Activated CD4-positive, alpha-beta T cell treated with anti-CD3 and anti-CD28 coated beads, Interleukin-2, amount 10 ng/mL, durations not matched to agents 24 days and 14 days (primary cell): ENCODE data around the gene SLC35A4. TPM values are rescaled to one million over a fixed set of nuclear protein-coding genes. Genes with fewer than 3 reads are reported as not detected.
A peak's percentile ranks its signal among the peaks of the same experiment; 100 is the strongest.

ENCODE experiments used
- DNase-seq: peaks from one replicate; pipeline ENCODE4 v3.0.0; 2022
- H3K27ac Mint-ChIP-seq: one replicate; pipeline ENCODE4 v1.8.0; 2022; ENCODE audit warnings: mild to moderate bottlenecking, mixed read lengths
- H3K27me3 Mint-ChIP-seq: one replicate; pipeline ENCODE4 v1.8.0; 2022; ENCODE audit warnings: mixed read lengths
- H3K36me3 Mint-ChIP-seq: one replicate; pipeline ENCODE4 v1.8.0; 2022; ENCODE audit warnings: low read depth, mild to moderate bottlenecking, mixed read lengths
- H3K4me1 Mint-ChIP-seq: one replicate; pipeline ENCODE4 v1.8.0; 2021; ENCODE audit warnings: mixed read lengths
- H3K4me3 Mint-ChIP-seq: one replicate; pipeline ENCODE4 v1.8.0; 2022; ENCODE audit warnings: mild to moderate bottlenecking, moderate library complexity, mixed read lengths
- H3K9me3 Mint-ChIP-seq: one replicate; pipeline ENCODE4 v1.8.0; 2021; ENCODE audit warnings: mixed read lengths
- intact Hi-C: fragments of 100-400 bp; cut with micrococcal nuclease; formaldehyde crosslinking; loops from one replicate; pipeline ENCODE4 v1.15.1; 2023
- total RNA-seq: library from RNA; stranded (reverse); gene quantifications from 2 replicates; pipeline ENCODE4 v1.2.3, GENCODE V29; 2022

SLC35A4 gene
- total RNA-seq, 1 donor from 2014 or later = 105 TPM

DNA sequence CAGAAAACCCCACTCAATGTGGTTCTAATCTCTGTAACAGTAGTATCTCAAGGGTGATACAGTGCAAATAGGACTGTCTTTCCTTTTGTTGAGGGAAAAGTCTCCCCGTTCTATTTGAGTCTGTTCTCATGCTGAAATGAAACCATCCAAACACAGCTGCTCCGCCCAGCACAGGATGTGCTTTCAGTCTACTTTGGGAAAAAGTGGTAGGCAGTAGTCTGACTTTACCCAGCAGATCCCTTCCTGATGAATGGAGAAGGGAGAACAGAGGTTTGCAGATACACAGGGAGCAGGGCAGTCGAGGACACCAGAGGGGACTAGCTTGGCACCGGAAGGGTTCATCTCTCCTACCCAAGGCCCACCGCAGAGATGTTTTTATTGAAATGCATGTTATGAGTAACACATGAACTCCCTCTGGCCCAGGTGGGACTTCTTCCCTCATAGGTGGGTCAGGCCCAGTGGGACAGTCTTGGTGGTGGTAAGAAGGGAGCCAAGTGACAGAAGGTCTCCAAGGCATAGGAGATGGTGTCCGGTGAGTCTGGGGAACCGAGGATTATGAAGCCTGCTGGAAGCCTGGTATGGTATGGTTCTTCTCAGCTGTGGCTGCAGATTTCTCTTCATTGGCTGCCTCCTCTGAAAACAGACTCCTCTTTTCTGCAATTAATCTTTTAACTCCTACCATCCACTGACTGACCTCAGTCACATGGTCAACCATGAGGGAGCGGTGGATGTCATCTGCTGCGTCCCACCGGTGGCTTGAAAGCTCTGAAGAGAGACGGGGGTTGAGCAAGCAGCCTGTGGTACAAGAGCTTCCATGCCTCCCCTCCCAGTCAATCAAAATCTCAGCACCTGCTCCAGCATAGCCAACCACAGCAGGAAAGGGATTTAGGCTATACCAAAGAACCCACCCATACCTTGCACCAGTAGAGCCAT, 14.2 kb upstream of the SLC35A4 start:
- peaks cover 50% of the 10 kb centered on the region for H3K4me1 Mint-ChIP-seq
- intact Hi-C loops = loop anchor here (5.0 to 10.0 kb wide), 2 partner anchors 162 to 376 kb away; partner anchors contain the start of gene CYSTM1
- H3K4me3 Mint-ChIP-seq = no peak overlapping the region
- peaks cover 45% of the 10 kb centered on the region for H3K36me3 Mint-ChIP-seq
- H3K27me3 Mint-ChIP-seq = no peaks in the 10 kb centered on the region
- H3K27ac Mint-ChIP-seq = peak overlapping the region; percentile 64
- H3K9me3 Mint-ChIP-seq = no peaks in the 10 kb centered on the region
- peak; percentile 56 for DNase-seq

DNA sequence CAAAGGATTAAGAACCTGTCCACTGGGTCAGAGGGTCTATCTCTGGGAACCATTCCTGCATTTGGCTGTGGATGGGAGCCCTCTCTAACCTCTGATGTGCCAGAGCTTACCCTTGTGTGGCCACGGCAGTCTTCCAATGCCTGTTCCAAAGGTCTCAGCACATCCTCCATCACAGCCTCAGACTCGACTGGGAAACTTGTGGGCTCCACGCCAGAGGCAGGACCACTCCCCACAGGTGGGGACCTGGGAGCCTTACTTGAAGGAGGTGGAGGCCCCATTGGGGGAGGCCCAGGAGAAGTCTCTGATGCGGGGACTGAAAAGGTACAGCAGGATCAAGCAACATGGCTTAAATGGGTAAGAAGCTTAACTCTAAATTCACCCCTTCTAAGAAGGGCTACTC, 12.8 kb upstream of the SLC35A4 start:
- Mint-ChIP-seq H3K36me3 (peaks cover 50% of the 10 kb centered on the region), H3K4me1 (peaks cover 59% of the 10 kb centered on the region), H3K27ac (no peak overlapping the region), H3K9me3 (no peaks in the 10 kb centered on the region), H3K27me3 (no peaks in the 10 kb centered on the region), H3K4me3 (no peak overlapping the region)
- no peak for DNase-seq
- intact Hi-C loops = loop anchor here (5.0 to 10.0 kb wide), 2 partner anchors 160 to 377 kb away; partner anchors contain the start of gene CYSTM1

GRCh38 chr5:140553657-140554056, 11.0 kb upstream of the SLC35A4 start:
- Mint-ChIP-seq H3K4me3 (peak overlapping the region; percentile 84), H3K4me1 (peaks cover 59% of the 10 kb centered on the region), H3K27ac (peak overlapping the region; percentile 83), H3K36me3 (peaks cover 56% of the 10 kb centered on the region), H3K27me3 (no peaks in the 10 kb centered on the region), H3K9me3 (no peaks in the 10 kb centered on the region)
- intact Hi-C loops = loop anchor here (1.0 to 10.0 kb wide), 3 partner anchors 11 to 379 kb away; partner anchors contain the start of genes APBB3, CYSTM1 and SLC35A4
- DNase-seq = no peak

- intact Hi-C loops = loop anchor here (1.0 to 10.0 kb wide), 3 partner anchors 10 to 380 kb away; partner anchors contain the start of genes APBB3, CYSTM1 and SLC35A4
These were observed 10.2 kb upstream of the SLC35A4 start for GRCh38 chr5:140554454-140554853.

DNA sequence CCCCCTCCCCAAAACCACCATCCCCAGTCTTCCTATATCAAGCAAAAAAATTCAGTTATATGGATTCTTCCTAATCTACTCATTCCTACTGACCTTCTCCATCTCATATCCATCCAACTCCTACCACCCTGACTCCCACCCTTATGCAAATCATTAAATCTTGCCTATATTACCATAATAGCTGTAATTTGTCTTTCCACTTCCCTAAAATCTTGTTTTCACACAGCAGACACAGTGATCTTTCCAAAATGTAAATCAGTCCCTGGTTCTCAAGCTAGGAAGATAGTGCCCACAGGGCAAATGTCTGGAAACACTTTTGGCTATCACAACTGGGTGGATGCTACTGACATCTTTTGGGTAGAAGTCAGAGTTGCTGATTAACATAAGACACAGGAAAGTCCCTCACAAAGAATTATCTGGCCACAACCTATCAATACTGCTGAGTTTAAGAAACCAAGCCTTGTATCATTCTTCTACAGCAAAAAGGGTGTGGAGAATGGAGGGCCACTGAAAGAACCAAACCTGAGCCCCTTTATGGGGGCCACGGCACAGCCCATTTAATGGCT, 8.8 kb upstream of the SLC35A4 start:
- no peaks in the 10 kb centered on the region for H3K9me3 Mint-ChIP-seq
- peak overlapping the region; percentile 84 for H3K4me3 Mint-ChIP-seq
- intact Hi-C loops = loop anchor here (2.0 to 10.0 kb wide), 4 partner anchors 155 to 444 kb away; partner anchors contain the start of genes ANKHD1, CYSTM1 and PURA
- H3K36me3 Mint-ChIP-seq = peaks cover 41% of the 10 kb centered on the region
- H3K27me3 Mint-ChIP-seq = no peaks in the 10 kb centered on the region
- peak overlapping the region; percentile 82 for H3K27ac Mint-ChIP-seq
- peaks cover 51% of the 10 kb centered on the region for H3K4me1 Mint-ChIP-seq
- peak; percentile 60 for DNase-seq

More at GRCh38 chr5:140554454-140554853, 10.2 kb upstream of the SLC35A4 start:
- H3K27me3 Mint-ChIP-seq = no peaks in the 10 kb centered on the region
- H3K9me3 Mint-ChIP-seq = no peaks in the 10 kb centered on the region
- peaks cover 48% of the 10 kb centered on the region for H3K36me3 Mint-ChIP-seq
- peaks cover 58% of the 10 kb centered on the region for H3K4me1 Mint-ChIP-seq
- peak overlapping the region; percentile 84 for H3K4me3 Mint-ChIP-seq
- no peak for DNase-seq
- H3K27ac Mint-ChIP-seq = peak overlapping the region; percentile 83

DNA sequence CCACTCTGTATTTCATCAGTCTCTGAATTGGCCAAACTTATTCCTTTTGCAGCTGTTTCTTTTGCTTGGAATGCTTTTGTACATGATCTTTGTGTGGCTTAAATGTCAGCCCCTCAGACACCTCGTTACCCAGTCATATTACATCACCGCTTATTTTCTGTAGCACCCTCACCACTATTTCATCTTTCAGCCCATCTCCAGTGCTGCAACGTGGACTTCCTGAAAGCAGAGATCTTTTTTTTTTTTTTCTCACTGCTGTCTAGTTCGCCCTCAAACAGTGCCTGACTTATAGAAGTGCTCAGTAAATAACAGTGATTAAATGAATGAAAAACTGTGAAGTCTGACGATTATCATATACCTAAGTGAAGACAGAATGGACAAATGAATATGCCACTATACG, 8.2 kb upstream of the SLC35A4 start:
- peaks cover 40% of the 10 kb centered on the region for H3K36me3 Mint-ChIP-seq
- intact Hi-C loops = loop anchor here (2.0 to 10.0 kb wide), 4 partner anchors 156 to 444 kb away; partner anchors contain the start of genes ANKHD1, CYSTM1 and PURA

DNA sequence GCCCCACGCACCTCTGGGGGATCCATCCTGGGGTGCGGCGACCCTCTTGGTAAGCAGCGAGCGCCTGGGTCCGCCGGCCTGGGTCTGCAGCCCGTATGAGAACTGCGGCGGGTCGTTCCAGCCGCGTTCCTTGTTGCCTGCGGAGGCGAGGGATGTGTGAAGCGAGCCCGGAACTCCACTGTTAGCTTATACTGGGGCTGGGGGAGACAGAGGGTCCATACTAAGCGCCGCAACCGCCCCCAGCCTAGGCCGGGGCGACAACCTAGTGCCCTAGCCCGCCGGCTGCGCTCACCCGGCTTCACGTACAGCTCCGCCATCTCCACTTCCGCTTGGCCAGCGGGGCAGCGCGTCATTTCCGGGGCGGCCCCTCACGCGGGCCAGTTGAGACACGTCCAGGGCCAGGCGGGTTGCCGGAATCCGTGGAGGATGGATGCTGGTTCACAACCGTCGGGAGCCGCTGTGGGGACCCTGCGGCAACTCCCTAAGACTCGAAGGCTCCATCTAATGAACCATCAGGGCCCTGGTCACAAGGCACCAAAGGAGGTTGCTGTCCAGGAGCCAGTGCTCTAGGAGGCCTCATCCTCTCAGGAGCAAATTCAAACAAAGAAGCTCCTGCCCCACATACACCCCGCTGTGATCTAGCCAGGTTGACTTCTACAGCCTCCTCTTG, 7.4 kb upstream of the SLC35A4 start, which contains the start of gene SRA1:
SRA1 (minus strand) TSS at position 338 of the 670 bp plus-strand sequence; CDS start at position 317, 21 bp downstream.
- Mint-ChIP-seq H3K9me3 (no peaks in the 10 kb centered on the region), H3K27me3 (no peaks in the 10 kb centered on the region), H3K4me3 (peak within 1 kb of the TSS; percentile 84), H3K4me1 (peaks cover 47% of the 10 kb centered on the region), H3K27ac (peak within 1 kb of the TSS; percentile 82), H3K36me3 (peaks cover 39% of the 10 kb centered on the region)
- peak; percentile 98 for DNase-seq
- intact Hi-C loops = loop anchor here (1.0 to 10.0 kb wide), 5 partner anchors 10 to 445 kb away; partner anchors contain the start of genes ANKHD1, CYSTM1, EIF4EBP3 and PURA

More for the DNA sequence above, 8.2 kb upstream of the SLC35A4 start:
- no peaks in the 10 kb centered on the region for H3K9me3 Mint-ChIP-seq
- peak; percentile 65 for DNase-seq
- no peaks in the 10 kb centered on the region for H3K27me3 Mint-ChIP-seq
- H3K4me1 Mint-ChIP-seq = peaks cover 48% of the 10 kb centered on the region
- H3K4me3 Mint-ChIP-seq = peak overlapping the region; percentile 84
- peak overlapping the region; percentile 82 for H3K27ac Mint-ChIP-seq

- Mint-ChIP-seq H3K9me3 (no peaks in the 10 kb centered on the region), H3K4me1 (peaks cover 48% of the 10 kb centered on the region), H3K27ac (peak overlapping the region; percentile 82), H3K4me3 (peak overlapping the region; percentile 84), H3K27me3 (no peaks in the 10 kb centered on the region), H3K36me3 (peaks cover 37% of the 10 kb centered on the region)
- peak; percentile 57 for DNase-seq
- intact Hi-C loops = loop anchor here (1.0 to 10.0 kb wide), 5 partner anchors 11 to 446 kb away; partner anchors contain the start of genes ANKHD1, CYSTM1, EIF4EBP3 and PURA
These were observed 6.7 kb upstream of the SLC35A4 start for GRCh38 chr5:140557965-140558364.

GRCh38 chr5:140558542-140558941, 6.1 kb upstream of the SLC35A4 start:
- DNase-seq = no peak
- peaks cover 31% of the 10 kb centered on the region for H3K36me3 Mint-ChIP-seq
- intact Hi-C loops = loop anchor here (5.0 to 10.0 kb wide), 3 partner anchors 306 to 446 kb away; partner anchors contain the start of genes CYSTM1 and PURA
- no peak overlapping the region for H3K27ac Mint-ChIP-seq
- H3K27me3 Mint-ChIP-seq = no peaks in the 10 kb centered on the region
- no peaks in the 10 kb centered on the region for H3K9me3 Mint-ChIP-seq
- H3K4me3 Mint-ChIP-seq = no peak overlapping the region
- H3K4me1 Mint-ChIP-seq = peaks cover 48% of the 10 kb centered on the region

DNA sequence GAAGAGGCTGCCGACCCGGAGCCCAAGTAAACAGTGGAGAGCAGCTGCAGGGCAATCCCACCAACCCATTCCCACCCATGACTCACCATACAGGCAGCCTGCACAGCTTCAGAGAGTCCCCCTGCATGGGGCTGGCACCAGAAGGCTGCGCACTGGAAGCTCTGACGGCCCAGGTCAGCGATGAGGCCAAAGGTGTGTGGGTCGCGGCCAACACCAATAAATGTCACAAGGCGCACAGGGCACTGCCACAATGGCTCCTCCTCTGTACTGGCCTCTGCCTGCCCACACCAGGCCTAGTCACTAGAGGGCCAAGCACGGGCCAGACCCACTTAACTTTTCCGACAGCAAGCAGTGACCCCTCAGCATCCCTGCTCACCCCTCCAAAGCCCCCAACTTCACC, 4.4 kb upstream of the SLC35A4 start:
- intact Hi-C loops = no loop called here
- no peaks in the 10 kb centered on the region for H3K27me3 Mint-ChIP-seq
- H3K4me3 Mint-ChIP-seq = no peak overlapping the region
- no peak for DNase-seq
- no peaks in the 10 kb centered on the region for H3K9me3 Mint-ChIP-seq
- peaks cover 43% of the 10 kb centered on the region for H3K4me1 Mint-ChIP-seq
- no peak overlapping the region for H3K27ac Mint-ChIP-seq
- H3K36me3 Mint-ChIP-seq = peaks cover 28% of the 10 kb centered on the region

- intact Hi-C loops = no loop called here
- Mint-ChIP-seq H3K27me3 (no peaks in the 10 kb centered on the region), H3K36me3 (peaks cover 25% of the 10 kb centered on the region), H3K4me1 (peaks cover 42% of the 10 kb centered on the region), H3K4me3 (no peak overlapping the region), H3K27ac (no peak overlapping the region), H3K9me3 (no peaks in the 10 kb centered on the region)
- peak; percentile 57 for DNase-seq
These were observed 2.7 kb upstream of the SLC35A4 start for GRCh38 chr5:140561753-140562523.

- peaks cover 32% of the 10 kb centered on the region for H3K36me3 Mint-ChIP-seq
- no peaks in the 10 kb centered on the region for H3K9me3 Mint-ChIP-seq
- no peaks in the 10 kb centered on the region for H3K27me3 Mint-ChIP-seq
- DNase-seq = no peak
- H3K27ac Mint-ChIP-seq = peak overlapping the region; percentile 95
- H3K4me3 Mint-ChIP-seq = peak overlapping the region; percentile 93
- H3K4me1 Mint-ChIP-seq = peaks cover 47% of the 10 kb centered on the region
- intact Hi-C loops = no loop called here
These were observed 1.0 kb upstream of the SLC35A4 start for GRCh38 chr5:140563596-140563995.
